Gastroesophageal sphincter (tissue), 3 donors: Measurements from ENCODE around the gene GDF11.

Experiments
- CTCF ChIP-seq, 4 experiments: fragments of 200-600 bp in 2 of 4; fragments of 450-650 bp in 2 of 4; sonication (generic) in 1 of 4; IDR thresholded peaks; one replicate each; pipeline ENCODE4 v1.5.1; 2017 to 2019; ENCODE audit warnings: antibody characterized with exemption in 4 of 4, mild to moderate bottlenecking in 2 of 4, moderate library complexity in 2 of 4
- EP300 ChIP-seq: sonication (generic); formaldehyde crosslinking; IDR thresholded peaks from one replicate; pipeline ENCODE4 v1.6.1; 2017; ENCODE audit warnings: antibody characterized with exemption, mild to moderate bottlenecking
- POLR2A ChIP-seq, 2 donors: fragments of 450-650 bp; IDR thresholded peaks; one replicate each; pipeline ENCODE4 v1.6.1; 2017; ENCODE audit warnings: antibody characterized with exemption in 2 of 2, mild to moderate bottlenecking in 2 of 2, moderate library complexity in 1 of 2
- POLR2AphosphoS5 ChIP-seq: sonication (generic); formaldehyde crosslinking; IDR thresholded peaks from one replicate; pipeline ENCODE4 v1.6.1; 2017; ENCODE audit warnings: antibody characterized with exemption

- TF ChIP-seq CTCF (IDR thresholded peaks at IDR 0.05) (no peak), POLR2A (IDR thresholded peaks at IDR 0.05) (no peak), EP300 (no peak), POLR2AphosphoS5 (no peak)
Measured at GRCh38 chr12:55739025-55739378, 3.9 kb upstream of the GDF11 start.
